Measurements from ENCODE around the gene CORO2B. TPM values are rescaled to one million over a fixed set of nuclear protein-coding genes. Genes with fewer than 3 reads are reported as not detected.

The CORO2B gene
- total and polyA plus RNA-seq, 9 of the 15 experiments (the other 6 are each of a cell fraction or from before 2014, with no cell fraction given) = not detected

GRCh38 chr15:68612503-68612902 lies 33.7 kb downstream of the CORO2B start:
- Histone ChIP-seq H3K9me3 (replicated peaks; ENCODE audit: control insufficient read depth, insufficient read depth, low read depth, low read length) (no peaks in the 10 kb centered on the region), H2AFZ (ENCODE audit: low read depth, low read length) (peak overlapping the region; percentile 54), H4K20me1 (replicated peaks; ENCODE audit: control insufficient read depth, insufficient read depth, low read length) (no peaks in the 10 kb centered on the region; the same call in 1 of the 2 replicates), H3K36me3 (ENCODE audit: control insufficient read depth, insufficient read depth, low read length) (no peaks in the 10 kb centered on the region), H3K4me3 (no peak overlapping the region), H3K9ac (ENCODE audit: insufficient read depth in 1 of 2, low read depth in 2 of 2, low read length in 2 of 2) (no peak overlapping the region), H3K9me1 (ENCODE audit: control insufficient read depth, insufficient read depth, low read length) (no peaks in the 10 kb centered on the region), H3K4me1 (replicated peaks in 1 of 2; ENCODE audit: control insufficient read depth in 2 of 2, insufficient read depth in 2 of 2, low read length in 2 of 2) (peaks cover 3% of the 10 kb centered on the region in 2 experiments; a peak in 1 of 5 replicates), H3K4me2 (ENCODE audit: insufficient read depth, low read length) (0 out of 2 replicates have a peak overlapping the region, but pooled peaks have one; percentile 18), H3K27ac (ENCODE audit: extremely low read depth, low read depth, low read length) (no peak overlapping the region), H3K27me3 (ENCODE audit: control insufficient read depth in 2 of 2, insufficient read depth in 2 of 2, low read length in 2 of 2) (peaks cover 18 to 53% of the 10 kb centered on the region in 2 experiments; a peak in 4 of 5 replicates), H3K79me2 (ENCODE audit: control insufficient read depth, insufficient read depth, low read length) (no peaks in the 10 kb centered on the region)
- ATAC-seq (no peak), DNase-seq (ENCODE audit: extremely low read depth in 1 of 4, low spot score in 3 of 4) (no peak), FAIRE-seq (no peak)
- POLR2A ChIA-PET = interaction anchor here (0.6 kb wide), 1 partner anchor 306 kb away, joined by 3 read pairs; no protein-coding TSS in a partner anchor
- no peak for TF ChIP-seq KDM4B (IDR thresholded peaks at IDR 0.05; ENCODE audit: borderline replicate concordance in 2 of 2, low read depth in 1 of 2)
- no peak for TF ChIP-seq MAZ (CRISPR knock-in tag; conservative IDR thresholded peaks at IDR 0.05 in 1 of 2, IDR thresholded peaks at IDR 0.05 in 1 of 2)
- TF ChIP-seq L3MBTL2 (IDR thresholded peaks at IDR 0.05) = peak; percentile 66; the same call in 1 of the 2 replicates
- no peak for TF ChIP-seq ZNF354B (CRISPR knock-in tag; IDR thresholded peaks at IDR 0.05)
- no peak for TF ChIP-seq HNRNPUL1 (IDR thresholded peaks at IDR 0.05; ENCODE audit: low read length)
- TF ChIP-seq ZNF134 (CRISPR knock-in tag; conservative IDR thresholded peaks at IDR 0.05) = no peak
- no peak for TF ChIP-seq ZNF589 (CRISPR knock-in tag; IDR thresholded peaks at IDR 0.05; ENCODE audit: low read depth)
- TF ChIP-seq MGA (IDR thresholded peaks at IDR 0.05) = peak; percentile 68
- no peak for TF ChIP-seq MEF2D (tag; conservative IDR thresholded peaks at IDR 0.05; ENCODE audit: low read depth)
- in situ Hi-C loops (cut with MboI) (no loop called here), intact Hi-C loops (cut with micrococcal nuclease) (no loop called here)
- CTCF ChIA-PET (ENCODE audit: low intra/inter-chr PET ratio) = no interaction called here
- 9% methylated on average over 3 of the region's 3 CpGs for WGBS (ENCODE audit: insufficient coverage, low coverage, missing lambda C conversion rate)
- BruUV-seq (replicated peaks) = no TSS peak

All from K562 (cell line).